H9 (cell line): ENCODE measurements around the gene VGF. TPM values are rescaled to one million over a fixed set of nuclear protein-coding genes. Genes with fewer than 3 reads are reported as not detected.

ENCODE experiments used
- DNase-seq: peaks from one replicate; pipeline ENCODE4 v3.0.0-alpha.2; 2017
- H2AFZ ChIP-seq: one replicate; pipeline ENCODE4 v1.6.1; 2013; ENCODE audit warnings: mild to moderate bottlenecking, low read length, control low read depth, moderate library complexity
- H2AK5ac ChIP-seq: 2 replicates; pipeline ENCODE4 v1.6.1; 2013; ENCODE audit warnings: low read length, control low read depth, mixed read lengths; ENCODE audit not compliant: insufficient read length
- H2BK120ac ChIP-seq: one replicate; pipeline ENCODE4 v1.6.1; 2013; ENCODE audit warnings: low read depth, mild to moderate bottlenecking, low read length, control low read depth, inconsistent platforms; ENCODE audit not compliant: poor library complexity, severe bottlenecking
- H2BK12ac ChIP-seq: 2 replicates; pipeline ENCODE4 v1.6.1; 2013; ENCODE audit warnings: low read length, control low read depth, mixed read lengths, low read depth; ENCODE audit not compliant: insufficient read length
- H2BK15ac ChIP-seq: 2 replicates; pipeline ENCODE4 v1.6.1; 2013; ENCODE audit warnings: low read depth, low read length, control low read depth
- H2BK20ac ChIP-seq: one replicate; pipeline ENCODE4 v1.6.1; 2013; ENCODE audit warnings: low read depth, mild to moderate bottlenecking, low read length, control low read depth, inconsistent platforms; ENCODE audit not compliant: poor library complexity, severe bottlenecking
- H2BK5ac ChIP-seq: 2 replicates; pipeline ENCODE4 v1.6.1; 2013; ENCODE audit warnings: low read length, control low read depth, mixed read lengths; ENCODE audit not compliant: insufficient read length
- H3K14ac ChIP-seq: 2 replicates; pipeline ENCODE4 v1.6.1; 2013; ENCODE audit warnings: low read length, control low read depth; ENCODE audit not compliant: insufficient read depth
- H3K18ac ChIP-seq: 2 replicates; pipeline ENCODE4 v1.6.1; 2013; ENCODE audit warnings: low read depth, mild to moderate bottlenecking, mixed read lengths, low read length, control low read depth; ENCODE audit not compliant: insufficient read length
- H3K23ac ChIP-seq: 2 replicates; pipeline ENCODE4 v1.6.1; 2013; ENCODE audit warnings: low read length, control low read depth, mixed read lengths, low read depth; ENCODE audit not compliant: insufficient read length
- H3K23me2 ChIP-seq: 2 replicates; pipeline ENCODE4 v1.6.1; 2013; ENCODE audit warnings: low read depth, mild to moderate bottlenecking, mixed read lengths, low read length, control low read depth; ENCODE audit not compliant: insufficient read length, poor library complexity, severe bottlenecking
- H3K27ac ChIP-seq: 2 replicates; pipeline ENCODE4 v1.5.1; 2013; ENCODE audit warnings: low read length, control low read depth, mixed read lengths, low read depth; ENCODE audit not compliant: insufficient read length
- H3K27me3 ChIP-seq: 2 replicates; pipeline ENCODE4 v1.6.1; 2013; ENCODE audit warnings: low read length, control low read depth, inconsistent platforms; ENCODE audit not compliant: insufficient read depth
- H3K4ac ChIP-seq: 2 replicates; pipeline ENCODE4 v1.6.1; 2013; ENCODE audit warnings: low read depth, mild to moderate bottlenecking, control low read depth, inconsistent platforms, low read length, moderate library complexity
- H3K4me1 ChIP-seq: 2 replicates; pipeline ENCODE4 v1.6.1; 2013; ENCODE audit warnings: low read length, control low read depth, inconsistent platforms; ENCODE audit not compliant: insufficient read depth
- H3K4me2 ChIP-seq: 2 replicates; pipeline ENCODE4 v1.6.1; 2013; ENCODE audit warnings: low read length, control low read depth, mixed read lengths; ENCODE audit not compliant: insufficient read length, insufficient read depth
- H3K56ac ChIP-seq: 2 replicates; pipeline ENCODE4 v1.6.1; 2013; ENCODE audit warnings: low read depth, mild to moderate bottlenecking, mixed read lengths, low read length, control low read depth; ENCODE audit not compliant: insufficient read length
- H3K79me1 ChIP-seq: 2 replicates; pipeline ENCODE4 v1.6.1; 2013; ENCODE audit warnings: low read depth, mild to moderate bottlenecking, moderate library complexity, low read length, control low read depth, inconsistent platforms; ENCODE audit not compliant: insufficient read depth, poor library complexity, severe bottlenecking
- H3K79me2 ChIP-seq: 2 replicates; pipeline ENCODE4 v1.6.1; 2013; ENCODE audit warnings: low read length, control low read depth, inconsistent platforms; ENCODE audit not compliant: insufficient read depth
- H3K9ac ChIP-seq: 2 replicates; pipeline ENCODE4 v1.6.1; 2013; ENCODE audit warnings: low read length, control low read depth, mixed read lengths; ENCODE audit not compliant: insufficient read length; ENCODE audit errors: extremely low read depth
- H3K9me3 ChIP-seq: one replicate; pipeline ENCODE4 v1.6.1; 2013; ENCODE audit warnings: low read depth, low read length, inconsistent platforms; ENCODE audit not compliant: control insufficient read depth
- H3T11ph ChIP-seq: one replicate; pipeline ENCODE4 v1.6.1; 2013; ENCODE audit warnings: mild to moderate bottlenecking, low read length, control low read depth, inconsistent platforms
- H4K20me1 ChIP-seq: one replicate; pipeline ENCODE4 v1.6.1; 2013; ENCODE audit not compliant: control insufficient read depth, insufficient read length, insufficient read depth
- H4K5ac ChIP-seq: 2 replicates; pipeline ENCODE4 v1.6.1; 2013; ENCODE audit warnings: low read depth, mild to moderate bottlenecking, mixed read lengths, low read length, control low read depth; ENCODE audit not compliant: insufficient read length
- H4K8ac ChIP-seq: replicated peaks from 2 replicates; pipeline ENCODE4 v1.6.1; 2013; ENCODE audit warnings: low read length, control low read depth, mixed read lengths, low read depth; ENCODE audit not compliant: insufficient read length
- H4K91ac ChIP-seq: 2 replicates; pipeline ENCODE4 v1.6.1; 2013; ENCODE audit warnings: low read depth, mild to moderate bottlenecking, moderate library complexity, mixed read lengths, low read length, control low read depth; ENCODE audit not compliant: insufficient read length
- H3K27ac Mint-ChIP-seq, 3 experiments: 2 replicates in 2 of 3; 3 replicates in 1 of 3; pipeline ENCODE4 v1.8.0; 2020 to 2021; ENCODE audit warnings: mixed read lengths in 3 of 3, mild to moderate bottlenecking in 1 of 3, moderate library complexity in 1 of 3
- H3K27me3 Mint-ChIP-seq: 2 replicates; pipeline ENCODE4 v1.8.0; 2021; ENCODE audit warnings: low read depth, mild to moderate bottlenecking, moderate library complexity, mixed read lengths
- H3K36me3 Mint-ChIP-seq, 3 experiments: 2 replicates in 2 of 3; 3 replicates in 1 of 3; pipeline ENCODE4 v1.8.0; 2020 to 2021; ENCODE audit warnings: low read depth in 3 of 3, mixed read lengths in 3 of 3; ENCODE audit not compliant: insufficient read depth in 1 of 3
- H3K4me1 Mint-ChIP-seq, 2 experiments: 2 replicates each; pipeline ENCODE4 v1.8.0; 2020; ENCODE audit warnings: mixed read lengths in 2 of 2
- H3K4me3 Mint-ChIP-seq, 2 experiments: 2 replicates in 1 of 2; 3 replicates in 1 of 2; pipeline ENCODE4 v1.8.0; 2020 to 2021; ENCODE audit warnings: mild to moderate bottlenecking in 2 of 2, mixed read lengths in 2 of 2, moderate library complexity in 1 of 2
- H3K9me3 Mint-ChIP-seq, 2 experiments: 2 replicates in 1 of 2; 3 replicates in 1 of 2; pipeline ENCODE4 v1.8.0; 2020; ENCODE audit warnings: mild to moderate bottlenecking in 2 of 2, mixed read lengths in 2 of 2, moderate library complexity in 1 of 2
- CTCF ChIP-seq: fragments of 200-600 bp; sonication (generic); conservative IDR thresholded peaks from 3 replicates; pipeline ENCODE4 v1.8.0; 2021; ENCODE audit warnings: antibody characterized with exemption, mild to moderate bottlenecking
- WGBS: extraction: QIAGEN DNeasy Blood & Tissue Kit; methylation state at CpG from one replicate; pipeline ENCODE4 v1.1.7; 2013; ENCODE audit warnings: missing lambda C conversion rate, low lambda C conversion rate, mixed read lengths; ENCODE audit not compliant: insufficient read length; ENCODE audit errors: extremely low coverage; 5-methylcytosine and 5-hydroxymethylcytosine counted together
- total RNA-seq: library from RNA; stranded (reverse); gene quantifications from 2 replicates; pipeline ENCODE4 v1.2.1, GENCODE V29; 2021

The VGF gene
- total RNA-seq, 1 experiment from 2014 or later, result 37.1 TPM

GRCh38 chr7:101156866-101157589 is 8.3 kb downstream of the VGF start:
- peaks cover 11% of the 10 kb centered on the region for H3K27me3 Mint-ChIP-seq
- peak overlapping the region; percentile 13 for H3K18ac ChIP-seq
- H4K20me1 ChIP-seq, result no peaks in the 10 kb centered on the region
- DNase-seq, result peak; percentile 62
- H2BK5ac ChIP-seq, result no peak overlapping the region
- no peak overlapping the region for H2AFZ ChIP-seq
- no CpG with 5 or more reads among the region's 14 CpGs for WGBS
- no peaks in the 10 kb centered on the region for H3K9me3 ChIP-seq
- H3K9ac ChIP-seq, result no peak overlapping the region
- H4K5ac ChIP-seq, result no peak overlapping the region
- H2BK120ac ChIP-seq, result no peak overlapping the region
- peak overlapping the region in 1 of 2 experiments; percentile 30; a peak in 1 of 5 replicates for H3K4me3 Mint-ChIP-seq
- no peak overlapping the region for H2AK5ac ChIP-seq
- no peak overlapping the region for H3K4me2 ChIP-seq
- H3K79me1 ChIP-seq, result no peaks in the 10 kb centered on the region
- no peak overlapping the region for H2BK20ac ChIP-seq
- H4K91ac ChIP-seq, result no peak overlapping the region
- no peak overlapping the region for H2BK12ac ChIP-seq
- H3K27ac Mint-ChIP-seq, result peak overlapping the region in 2 of 3 experiments; percentile 82 to 87; a peak in 4 of 7 replicates
- H3K14ac ChIP-seq, result no peak overlapping the region; the same call in 1 of the 2 replicates
- no peak overlapping the region for H2BK15ac ChIP-seq
- H3K27ac ChIP-seq, result peak overlapping the region; percentile 9
- TF ChIP-seq CTCF, result no peak
- peaks cover 41 to 54% of the 10 kb centered on the region in 2 experiments for H3K4me1 Mint-ChIP-seq
- no peak overlapping the region for H3K4ac ChIP-seq
- H3K79me2 ChIP-seq, result no peaks in the 10 kb centered on the region
- no peak overlapping the region for H3K56ac ChIP-seq
- peaks cover 0 to 28% (median 24%) of the 10 kb centered on the region in 3 experiments; a peak in 4 of 7 replicates for H3K36me3 Mint-ChIP-seq
- no peak overlapping the region for H3T11ph ChIP-seq
- H3K9me3 Mint-ChIP-seq, result peaks cover 2 to 8% of the 10 kb centered on the region in 2 experiments; a peak in 4 of 5 replicates
- peaks cover 6% of the 10 kb centered on the region for H3K23me2 ChIP-seq
- no peaks in the 10 kb centered on the region; the same call in 1 of the 2 replicates for H3K27me3 ChIP-seq
- peaks cover 2% of the 10 kb centered on the region; the same call in 1 of the 2 replicates for H3K4me1 ChIP-seq
- no peak overlapping the region for H3K23ac ChIP-seq
- no peak overlapping the region for H4K8ac ChIP-seq
